WTC11 (cell line): ENCODE measurements around the gene OCEL1. TPM values are rescaled to one million over a fixed set of nuclear protein-coding genes. Genes with fewer than 3 reads are reported as not detected.
"Not testable (repeated sequence)": the region's sequence is repeated elsewhere in the genome, so short reads cannot be mapped to it uniquely, and the experiment has no call there.

ENCODE experiments used
- ATAC-seq: fragments of 200-7000 bp; cut with Tn5 transposase; 2 replicates; pipeline ENCODE4 v1.10.0; 2021; ENCODE audit warnings: mild to moderate bottlenecking, moderate library complexity
- CTCF ChIA-PET: fragments of 300-600 bp; sonication (Branson Sonifier 250); formaldehyde crosslinking; loops from one replicate; lab custom pipeline; 2021; ENCODE audit warnings: antibody characterized with exemption; lab: Charles Lee
- POLR2A ChIA-PET: fragments of 350-600 bp; sonication (Branson Sonifier 250); formaldehyde crosslinking; loops from one replicate; lab custom pipeline; 2021; ENCODE audit warnings: antibody characterized with exemption; lab: Charles Lee
- DNase-seq: peaks from one replicate; pipeline ENCODE4 v3.0.0; 2021; ENCODE audit warnings: low spot score
- H3K27ac Mint-ChIP-seq: 2 replicates; pipeline ENCODE4 v1.8.0; 2021; ENCODE audit warnings: mixed read lengths
- H3K27me3 Mint-ChIP-seq: 2 replicates; pipeline ENCODE4 v1.8.0; 2021; ENCODE audit warnings: low read depth, mild to moderate bottlenecking, moderate library complexity, mixed read lengths
- H3K36me3 Mint-ChIP-seq: 2 replicates; pipeline ENCODE4 v1.8.0; 2021; ENCODE audit warnings: mixed read lengths
- H3K4me1 Mint-ChIP-seq: 2 replicates; pipeline ENCODE4 v1.8.0; 2022; ENCODE audit warnings: mixed read lengths
- H3K4me3 Mint-ChIP-seq: 2 replicates; pipeline ENCODE4 v1.8.0; 2021; ENCODE audit warnings: mild to moderate bottlenecking, moderate library complexity, mixed read lengths
- H3K9me3 Mint-ChIP-seq: 2 replicates; pipeline ENCODE4 v1.8.0; 2021; ENCODE audit warnings: mixed read lengths
- ELF4 ChIP-seq: sonication (generic); formaldehyde crosslinking; IDR thresholded peaks from 2 replicates; pipeline ENCODE4 v1.8.1; 2022; ENCODE audit warnings: low read depth, mild to moderate bottlenecking, moderate library complexity, missing genetic modification reagents
- ETV6 ChIP-seq: sonication (generic); formaldehyde crosslinking; IDR thresholded peaks from 2 replicates; pipeline ENCODE4 v1.8.1; 2022; ENCODE audit warnings: mild to moderate bottlenecking, missing genetic modification reagents
- JUN ChIP-seq: sonication (generic); formaldehyde crosslinking; IDR thresholded peaks from 2 replicates; pipeline ENCODE4 v1.8.0; 2023; ENCODE audit warnings: mild to moderate bottlenecking, missing genetic modification reagents
- NFE2L1 ChIP-seq: sonication (generic); formaldehyde crosslinking; IDR thresholded peaks from 2 replicates; pipeline ENCODE4 v1.8.1; 2023; ENCODE audit warnings: missing genetic modification reagents
- NR1H2 ChIP-seq: sonication (generic); formaldehyde crosslinking; IDR thresholded peaks from 2 replicates; pipeline ENCODE4 v1.9.0; 2021; ENCODE audit warnings: mild to moderate bottlenecking, moderate library complexity, missing genetic modification reagents
- SP1 ChIP-seq: sonication (generic); formaldehyde crosslinking; conservative IDR thresholded peaks from 2 replicates; pipeline ENCODE4 v1.8.1; 2022; ENCODE audit warnings: missing genetic modification reagents
- TEAD1 ChIP-seq: sonication (generic); formaldehyde crosslinking; IDR thresholded peaks from 2 replicates; pipeline ENCODE4 v1.8.0; 2022; ENCODE audit warnings: mild to moderate bottlenecking, missing genetic modification reagents
- TEAD4 ChIP-seq: sonication (generic); formaldehyde crosslinking; IDR thresholded peaks from 2 replicates; pipeline ENCODE4 v1.8.0; 2022; ENCODE audit warnings: mild to moderate bottlenecking, missing genetic modification reagents
- ZBTB21 ChIP-seq: sonication (generic); formaldehyde crosslinking; IDR thresholded peaks from 2 replicates; pipeline ENCODE4 v1.8.1; 2023; ENCODE audit warnings: mild to moderate bottlenecking, missing genetic modification reagents, borderline replicate concordance
- ZNF263 ChIP-seq: sonication (generic); formaldehyde crosslinking; IDR thresholded peaks from 2 replicates; pipeline ENCODE4 v1.8.1; 2022; ENCODE audit warnings: low read depth, mild to moderate bottlenecking, moderate library complexity, missing genetic modification reagents
- ZNF671 ChIP-seq: fragments of 250-450 bp; sonication (Bioruptor Pico); IDR thresholded peaks from 2 replicates; pipeline ENCODE4 v1.8.0; 2021; ENCODE audit warnings: mild to moderate bottlenecking
- total RNA-seq: library from RNA; stranded (reverse); gene quantifications from 3 replicates; pipeline ENCODE4 v1.2.3, GENCODE V29; 2021
- TF ChIP-seq, protein P1 (sequence below): sonication (generic); formaldehyde crosslinking; IDR thresholded peaks from 2 replicates; pipeline ENCODE4 v1.8.1; 2023; ENCODE audit warnings: mild to moderate bottlenecking, moderate library complexity, missing genetic modification reagents
- TF ChIP-seq, protein P2 (sequence below): fragments of 250-450 bp; sonication (Bioruptor Pico); IDR thresholded peaks from 2 replicates; pipeline ENCODE4 v1.9.0; 2021; ENCODE audit warnings: moderate library complexity, mild to moderate bottlenecking, inconsistent platforms, borderline replicate concordance
- TF ChIP-seq, protein P3 (sequence below): sonication (generic); formaldehyde crosslinking; IDR thresholded peaks from 2 replicates; pipeline ENCODE4 v1.8.1; 2023; ENCODE audit warnings: mild to moderate bottlenecking, missing genetic modification reagents, borderline replicate concordance
- TF ChIP-seq, protein P4 (sequence below): sonication (generic); formaldehyde crosslinking; IDR thresholded peaks from 2 replicates; pipeline ENCODE4 v1.8.1; 2022; ENCODE audit warnings: mild to moderate bottlenecking, missing genetic modification reagents, moderate library complexity, borderline replicate concordance
- TF ChIP-seq, protein P5 (sequence below): sonication (generic); formaldehyde crosslinking; IDR thresholded peaks from 2 replicates; pipeline ENCODE4 v1.8.0; 2022; ENCODE audit warnings: mild to moderate bottlenecking, missing genetic modification reagents
- TF ChIP-seq, protein P6 (sequence below): sonication (generic); formaldehyde crosslinking; IDR thresholded peaks from 2 replicates; pipeline ENCODE4 v1.8.1; 2023; ENCODE audit warnings: mild to moderate bottlenecking, missing genetic modification reagents
- TF ChIP-seq, protein P7 (sequence below): sonication (generic); formaldehyde crosslinking; IDR thresholded peaks from 2 replicates; pipeline ENCODE4 v1.8.1; 2023; ENCODE audit warnings: mild to moderate bottlenecking, missing genetic modification reagents
- TF ChIP-seq, protein P8 (sequence below): fragments of 250-450 bp; sonication (Bioruptor Pico); IDR thresholded peaks from 2 replicates; pipeline ENCODE4 v1.9.0; 2021; ENCODE audit warnings: mild to moderate bottlenecking

Gene OCEL1
- total RNA-seq, 1 experiment from 2014 or later = 34.0 TPM

DNA sequence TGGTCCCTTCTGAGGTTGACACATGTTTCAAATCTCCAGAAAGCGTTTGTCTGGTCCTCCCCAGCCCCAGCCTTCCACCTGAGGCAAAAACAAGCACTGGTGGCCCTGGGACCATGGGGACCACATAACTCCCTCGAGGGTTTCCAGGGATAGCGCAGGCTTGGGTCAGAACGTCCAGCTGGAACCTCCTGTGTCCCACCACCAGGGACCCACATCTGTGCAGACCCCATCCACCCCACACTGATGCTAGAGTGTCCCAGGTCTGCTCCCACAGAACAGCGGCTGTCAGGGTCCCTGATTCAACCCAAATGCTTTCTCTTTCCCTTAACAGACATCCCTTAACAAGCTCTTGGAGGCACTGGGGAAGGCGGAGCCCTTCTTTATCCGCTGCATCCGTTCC, 40.4 kb upstream of the OCEL1 start:
- no peak overlapping the region for H3K4me3 Mint-ChIP-seq
- POLR2A ChIA-PET = no interaction called here
- H3K27me3 Mint-ChIP-seq = no peaks in the 10 kb centered on the region
- H3K9me3 Mint-ChIP-seq = no peaks in the 10 kb centered on the region
- no peak for DNase-seq
- H3K36me3 Mint-ChIP-seq = peaks cover 20% of the 10 kb centered on the region
- CTCF ChIA-PET = interaction anchor here (0.6 to 0.7 kb wide), 2 partner anchors 66 to 89 kb away, joined by 3 to 4 read pairs; no protein-coding TSS in a partner anchor
- no peak for ATAC-seq
- no peak overlapping the region for H3K27ac Mint-ChIP-seq
- TF ChIP-seq TEAD1 (no peak), ZNF263 (CRISPR knock-in tag) (no peak), NR1H2 (CRISPR knock-in tag) (no peak), NFE2L1 (no peak), JUN (CRISPR knock-in tag) (no peak), ZBTB21 (CRISPR knock-in tag) (no peak), ETV6 (CRISPR knock-in tag) (no peak), ELF4 (CRISPR knock-in tag) (no peak)
- TF ChIP-seq, protein P1, sequence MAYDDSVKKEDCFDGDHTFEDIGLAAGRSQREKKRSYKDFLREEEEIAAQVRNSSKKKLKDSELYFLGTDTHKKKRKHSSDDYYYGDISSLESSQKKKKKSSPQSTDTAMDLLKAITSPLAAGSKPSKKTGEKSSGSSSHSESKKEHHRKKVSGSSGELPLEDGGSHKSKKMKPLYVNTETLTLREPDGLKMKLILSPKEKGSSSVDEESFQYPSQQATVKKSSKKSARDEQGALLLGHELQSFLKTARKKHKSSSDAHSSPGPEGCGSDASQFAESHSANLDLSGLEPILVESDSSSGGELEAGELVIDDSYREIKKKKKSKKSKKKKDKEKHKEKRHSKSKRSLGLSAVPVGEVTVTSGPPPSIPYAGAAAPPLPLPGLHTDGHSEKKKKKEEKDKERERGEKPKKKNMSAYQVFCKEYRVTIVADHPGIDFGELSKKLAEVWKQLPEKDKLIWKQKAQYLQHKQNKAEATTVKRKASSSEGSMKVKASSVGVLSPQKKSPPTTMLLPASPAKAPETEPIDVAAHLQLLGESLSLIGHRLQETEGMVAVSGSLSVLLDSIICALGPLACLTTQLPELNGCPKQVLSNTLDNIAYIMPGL (CRISPR knock-in tag) = no peak
- TF ChIP-seq, protein P2, sequence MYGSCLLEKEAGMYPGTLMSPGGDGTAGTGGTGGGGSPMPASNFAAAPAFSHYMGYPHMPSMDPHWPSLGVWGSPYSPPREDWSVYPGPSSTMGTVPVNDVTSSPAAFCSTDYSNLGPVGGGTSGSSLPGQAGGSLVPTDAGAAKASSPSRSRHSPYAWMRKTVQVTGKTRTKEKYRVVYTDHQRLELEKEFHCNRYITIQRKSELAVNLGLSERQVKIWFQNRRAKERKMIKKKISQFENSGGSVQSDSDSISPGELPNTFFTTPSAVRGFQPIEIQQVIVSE (CRISPR knock-in tag) = no peak
- TF ChIP-seq, protein P3, sequence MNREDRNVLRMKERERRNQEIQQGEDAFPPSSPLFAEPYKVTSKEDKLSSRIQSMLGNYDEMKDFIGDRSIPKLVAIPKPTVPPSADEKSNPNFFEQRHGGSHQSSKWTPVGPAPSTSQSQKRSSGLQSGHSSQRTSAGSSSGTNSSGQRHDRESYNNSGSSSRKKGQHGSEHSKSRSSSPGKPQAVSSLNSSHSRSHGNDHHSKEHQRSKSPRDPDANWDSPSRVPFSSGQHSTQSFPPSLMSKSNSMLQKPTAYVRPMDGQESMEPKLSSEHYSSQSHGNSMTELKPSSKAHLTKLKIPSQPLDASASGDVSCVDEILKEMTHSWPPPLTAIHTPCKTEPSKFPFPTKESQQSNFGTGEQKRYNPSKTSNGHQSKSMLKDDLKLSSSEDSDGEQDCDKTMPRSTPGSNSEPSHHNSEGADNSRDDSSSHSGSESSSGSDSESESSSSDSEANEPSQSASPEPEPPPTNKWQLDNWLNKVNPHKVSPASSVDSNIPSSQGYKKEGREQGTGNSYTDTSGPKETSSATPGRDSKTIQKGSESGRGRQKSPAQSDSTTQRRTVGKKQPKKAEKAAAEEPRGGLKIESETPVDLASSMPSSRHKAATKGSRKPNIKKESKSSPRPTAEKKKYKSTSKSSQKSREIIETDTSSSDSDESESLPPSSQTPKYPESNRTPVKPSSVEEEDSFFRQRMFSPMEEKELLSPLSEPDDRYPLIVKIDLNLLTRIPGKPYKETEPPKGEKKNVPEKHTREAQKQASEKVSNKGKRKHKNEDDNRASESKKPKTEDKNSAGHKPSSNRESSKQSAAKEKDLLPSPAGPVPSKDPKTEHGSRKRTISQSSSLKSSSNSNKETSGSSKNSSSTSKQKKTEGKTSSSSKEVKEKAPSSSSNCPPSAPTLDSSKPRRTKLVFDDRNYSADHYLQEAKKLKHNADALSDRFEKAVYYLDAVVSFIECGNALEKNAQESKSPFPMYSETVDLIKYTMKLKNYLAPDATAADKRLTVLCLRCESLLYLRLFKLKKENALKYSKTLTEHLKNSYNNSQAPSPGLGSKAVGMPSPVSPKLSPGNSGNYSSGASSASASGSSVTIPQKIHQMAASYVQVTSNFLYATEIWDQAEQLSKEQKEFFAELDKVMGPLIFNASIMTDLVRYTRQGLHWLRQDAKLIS (CRISPR knock-in tag) = no peak
- TF ChIP-seq, protein P4, sequence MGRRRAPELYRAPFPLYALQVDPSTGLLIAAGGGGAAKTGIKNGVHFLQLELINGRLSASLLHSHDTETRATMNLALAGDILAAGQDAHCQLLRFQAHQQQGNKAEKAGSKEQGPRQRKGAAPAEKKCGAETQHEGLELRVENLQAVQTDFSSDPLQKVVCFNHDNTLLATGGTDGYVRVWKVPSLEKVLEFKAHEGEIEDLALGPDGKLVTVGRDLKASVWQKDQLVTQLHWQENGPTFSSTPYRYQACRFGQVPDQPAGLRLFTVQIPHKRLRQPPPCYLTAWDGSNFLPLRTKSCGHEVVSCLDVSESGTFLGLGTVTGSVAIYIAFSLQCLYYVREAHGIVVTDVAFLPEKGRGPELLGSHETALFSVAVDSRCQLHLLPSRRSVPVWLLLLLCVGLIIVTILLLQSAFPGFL (CRISPR knock-in tag) = no peak
- TF ChIP-seq, protein P5, sequence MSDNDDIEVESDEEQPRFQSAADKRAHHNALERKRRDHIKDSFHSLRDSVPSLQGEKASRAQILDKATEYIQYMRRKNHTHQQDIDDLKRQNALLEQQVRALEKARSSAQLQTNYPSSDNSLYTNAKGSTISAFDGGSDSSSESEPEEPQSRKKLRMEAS = no peak
- TF ChIP-seq, all 79 proteins: peak for 0
- peaks cover 12% of the 10 kb centered on the region for H3K4me1 Mint-ChIP-seq

DNA sequence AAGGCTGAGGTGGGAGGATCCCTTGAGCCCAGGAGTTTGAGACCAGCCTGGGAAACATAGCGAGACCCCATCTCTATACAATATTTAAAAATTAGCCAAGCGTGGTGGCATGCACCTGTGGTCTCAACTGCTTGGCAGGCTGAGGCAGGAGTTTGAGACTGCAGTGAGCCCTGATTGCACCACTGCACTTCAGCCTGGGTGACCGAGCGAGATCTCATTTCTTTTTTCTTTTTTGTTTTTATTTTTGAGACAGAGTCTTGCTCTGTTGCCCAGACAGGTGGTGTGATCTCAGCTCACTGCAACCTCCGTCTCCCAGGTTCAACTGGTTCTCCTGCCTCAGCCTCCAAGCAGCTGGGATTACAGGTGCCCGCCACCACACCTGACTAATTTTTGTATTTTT, 34.3 kb upstream of the OCEL1 start:
- CTCF ChIA-PET = not testable (repeated sequence)

DNA sequence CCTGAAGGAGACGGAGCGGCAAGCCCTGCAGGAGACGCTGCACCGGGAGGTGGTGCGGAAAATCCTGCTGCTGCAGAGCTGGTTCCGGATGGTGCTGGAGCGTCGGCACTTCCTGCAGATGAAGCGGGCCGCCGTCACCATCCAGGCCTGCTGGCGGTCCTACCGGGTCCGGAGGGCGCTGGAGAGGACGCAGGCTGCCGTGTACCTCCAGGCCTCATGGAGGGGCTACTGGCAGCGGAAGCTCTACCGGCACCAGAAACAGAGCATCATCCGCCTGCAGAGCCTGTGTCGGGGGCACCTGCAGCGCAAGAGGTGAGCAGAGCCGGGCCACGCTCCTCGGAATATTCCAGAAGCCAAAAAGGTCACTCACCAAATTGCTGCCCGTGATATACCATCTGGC, 33.3 kb upstream of the OCEL1 start:
- CTCF ChIA-PET = no interaction called here
- H3K27me3 Mint-ChIP-seq = no peaks in the 10 kb centered on the region
- no peak overlapping the region for H3K4me3 Mint-ChIP-seq
- no peak overlapping the region for H3K27ac Mint-ChIP-seq
- DNase-seq (no peak), ATAC-seq (no peak)
- POLR2A ChIA-PET = no interaction called here
- H3K36me3 Mint-ChIP-seq = peaks cover 32% of the 10 kb centered on the region
- H3K9me3 Mint-ChIP-seq = no peaks in the 10 kb centered on the region
- no peaks in the 10 kb centered on the region for H3K4me1 Mint-ChIP-seq
- TF ChIP-seq, protein P6, sequence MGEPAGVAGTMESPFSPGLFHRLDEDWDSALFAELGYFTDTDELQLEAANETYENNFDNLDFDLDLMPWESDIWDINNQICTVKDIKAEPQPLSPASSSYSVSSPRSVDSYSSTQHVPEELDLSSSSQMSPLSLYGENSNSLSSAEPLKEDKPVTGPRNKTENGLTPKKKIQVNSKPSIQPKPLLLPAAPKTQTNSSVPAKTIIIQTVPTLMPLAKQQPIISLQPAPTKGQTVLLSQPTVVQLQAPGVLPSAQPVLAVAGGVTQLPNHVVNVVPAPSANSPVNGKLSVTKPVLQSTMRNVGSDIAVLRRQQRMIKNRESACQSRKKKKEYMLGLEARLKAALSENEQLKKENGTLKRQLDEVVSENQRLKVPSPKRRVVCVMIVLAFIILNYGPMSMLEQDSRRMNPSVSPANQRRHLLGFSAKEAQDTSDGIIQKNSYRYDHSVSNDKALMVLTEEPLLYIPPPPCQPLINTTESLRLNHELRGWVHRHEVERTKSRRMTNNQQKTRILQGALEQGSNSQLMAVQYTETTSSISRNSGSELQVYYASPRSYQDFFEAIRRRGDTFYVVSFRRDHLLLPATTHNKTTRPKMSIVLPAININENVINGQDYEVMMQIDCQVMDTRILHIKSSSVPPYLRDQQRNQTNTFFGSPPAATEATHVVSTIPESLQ (CRISPR knock-in tag) = no peak
- no peak for TF ChIP-seq TEAD4
- TF ChIP-seq, protein P7, sequence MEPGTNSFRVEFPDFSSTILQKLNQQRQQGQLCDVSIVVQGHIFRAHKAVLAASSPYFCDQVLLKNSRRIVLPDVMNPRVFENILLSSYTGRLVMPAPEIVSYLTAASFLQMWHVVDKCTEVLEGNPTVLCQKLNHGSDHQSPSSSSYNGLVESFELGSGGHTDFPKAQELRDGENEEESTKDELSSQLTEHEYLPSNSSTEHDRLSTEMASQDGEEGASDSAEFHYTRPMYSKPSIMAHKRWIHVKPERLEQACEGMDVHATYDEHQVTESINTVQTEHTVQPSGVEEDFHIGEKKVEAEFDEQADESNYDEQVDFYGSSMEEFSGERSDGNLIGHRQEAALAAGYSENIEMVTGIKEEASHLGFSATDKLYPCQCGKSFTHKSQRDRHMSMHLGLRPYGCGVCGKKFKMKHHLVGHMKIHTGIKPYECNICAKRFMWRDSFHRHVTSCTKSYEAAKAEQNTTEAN (CRISPR knock-in tag) = no peak
- TF ChIP-seq ELF4 (CRISPR knock-in tag) = no peak
- TF ChIP-seq, protein P8, sequence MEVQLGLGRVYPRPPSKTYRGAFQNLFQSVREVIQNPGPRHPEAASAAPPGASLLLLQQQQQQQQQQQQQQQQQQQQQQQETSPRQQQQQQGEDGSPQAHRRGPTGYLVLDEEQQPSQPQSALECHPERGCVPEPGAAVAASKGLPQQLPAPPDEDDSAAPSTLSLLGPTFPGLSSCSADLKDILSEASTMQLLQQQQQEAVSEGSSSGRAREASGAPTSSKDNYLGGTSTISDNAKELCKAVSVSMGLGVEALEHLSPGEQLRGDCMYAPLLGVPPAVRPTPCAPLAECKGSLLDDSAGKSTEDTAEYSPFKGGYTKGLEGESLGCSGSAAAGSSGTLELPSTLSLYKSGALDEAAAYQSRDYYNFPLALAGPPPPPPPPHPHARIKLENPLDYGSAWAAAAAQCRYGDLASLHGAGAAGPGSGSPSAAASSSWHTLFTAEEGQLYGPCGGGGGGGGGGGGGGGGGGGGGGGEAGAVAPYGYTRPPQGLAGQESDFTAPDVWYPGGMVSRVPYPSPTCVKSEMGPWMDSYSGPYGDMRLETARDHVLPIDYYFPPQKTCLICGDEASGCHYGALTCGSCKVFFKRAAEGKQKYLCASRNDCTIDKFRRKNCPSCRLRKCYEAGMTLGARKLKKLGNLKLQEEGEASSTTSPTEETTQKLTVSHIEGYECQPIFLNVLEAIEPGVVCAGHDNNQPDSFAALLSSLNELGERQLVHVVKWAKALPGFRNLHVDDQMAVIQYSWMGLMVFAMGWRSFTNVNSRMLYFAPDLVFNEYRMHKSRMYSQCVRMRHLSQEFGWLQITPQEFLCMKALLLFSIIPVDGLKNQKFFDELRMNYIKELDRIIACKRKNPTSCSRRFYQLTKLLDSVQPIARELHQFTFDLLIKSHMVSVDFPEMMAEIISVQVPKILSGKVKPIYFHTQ (CRISPR knock-in tag) = no peak
- no peak for TF ChIP-seq ZNF671 (CRISPR knock-in tag)
- TF ChIP-seq SP1 (CRISPR knock-in tag) = no peak

More for the DNA sequence above, 34.3 kb upstream of the OCEL1 start:
- H3K27me3 Mint-ChIP-seq, H3K4me1 Mint-ChIP-seq, H3K9me3 Mint-ChIP-seq, ATAC-seq, H3K27ac Mint-ChIP-seq, POLR2A ChIA-PET, H3K4me3 Mint-ChIP-seq, DNase-seq: not testable (repeated sequence)
- peaks cover 27% of the 10 kb centered on the region for H3K36me3 Mint-ChIP-seq
